A673 (cell line): ENCODE data around the gene KIAA0825. TPM values are rescaled to one million over a fixed set of nuclear protein-coding genes. Genes with fewer than 3 reads are reported as not detected.
"Not testable (repeated sequence)": the region's sequence is repeated elsewhere in the genome, so short reads cannot be mapped to it uniquely, and the experiment has no call there.

ENCODE experiments used
- BruUV-seq: library from RNA; stranded (reverse); fragments of 400-500 nt; replicated peaks from 2 replicates; lab custom pipeline; 2021; lab: Mats Ljungman, UMichigan
- CTCF ChIA-PET: fragments of 300-600 bp; sonication (Branson Sonifier 250); formaldehyde crosslinking; loops from one replicate; lab custom pipeline; 2022; ENCODE audit warnings: antibody characterized with exemption; lab: Charles Lee
- POLR2A ChIA-PET: fragments of 300-600 bp; sonication (Branson Sonifier 250); formaldehyde crosslinking; loops from one replicate; lab custom pipeline; 2022; ENCODE audit warnings: antibody characterized with exemption; ENCODE audit not compliant: low non-redundant PET; lab: Charles Lee
- DNase-seq: peaks from one replicate; pipeline ENCODE4 v3.0.0-alpha.2; 2015; ENCODE audit warnings: low spot score
- H3K27ac ChIP-seq: fragments of 200-600 bp; sonication (generic); 2 replicates; pipeline ENCODE4 v1.5.1; 2016; ENCODE audit warnings: mixed run types, low read depth, mild to moderate bottlenecking, mixed read lengths, antibody characterized with exemption, low read length; ENCODE audit not compliant: poor library complexity, severe bottlenecking
- H3K27me3 ChIP-seq: fragments of 200-600 bp; sonication (generic); replicated peaks from 2 replicates; pipeline ENCODE4 v1.6.1; 2017; ENCODE audit warnings: mixed run types, low read depth, mild to moderate bottlenecking, mixed read lengths, antibody characterized with exemption, low read length; ENCODE audit not compliant: insufficient read depth, poor library complexity
- H3K36me3 ChIP-seq: fragments of 200-600 bp; sonication (generic); 2 replicates; pipeline ENCODE4 v1.6.1; 2016; ENCODE audit warnings: mixed run types, mild to moderate bottlenecking, mixed read lengths, antibody characterized with exemption, low read length; ENCODE audit not compliant: insufficient read depth, poor library complexity, severe bottlenecking
- H3K4me1 ChIP-seq: fragments of 200-600 bp; sonication (generic); 2 replicates; pipeline ENCODE4 v1.6.1; 2017; ENCODE audit warnings: mixed run types, mild to moderate bottlenecking, mixed read lengths, antibody characterized with exemption, low read length; ENCODE audit not compliant: insufficient read depth, poor library complexity, severe bottlenecking
- H3K4me3 ChIP-seq: fragments of 200-600 bp; sonication (generic); 2 replicates; pipeline ENCODE4 v1.5.1; 2016; ENCODE audit warnings: low read depth, mixed run types, mild to moderate bottlenecking, mixed read lengths, low read length; ENCODE audit not compliant: poor library complexity, severe bottlenecking
- H3K9me3 ChIP-seq: fragments of 200-600 bp; sonication (generic); 2 replicates; pipeline ENCODE4 v1.6.1; 2016; ENCODE audit warnings: mixed run types, low read depth, mild to moderate bottlenecking, mixed read lengths, antibody characterized with exemption, low read length; ENCODE audit not compliant: poor library complexity, severe bottlenecking
- EZH2 ChIP-seq: fragments of 200-600 bp; sonication (generic); IDR thresholded peaks from 2 replicates; pipeline ENCODE4 v1.6.1; 2017; ENCODE audit warnings: borderline replicate concordance, low read depth, mild to moderate bottlenecking, mixed read lengths, antibody characterized with exemption, low read length; ENCODE audit not compliant: poor library complexity, severe bottlenecking
- intact Hi-C: fragments of 100-400 bp; cut with micrococcal nuclease; formaldehyde crosslinking; loops from one replicate; pipeline ENCODE4 v1.10.0; 2022; ENCODE audit not compliant: unreplicated experiment
- total RNA-seq: library from RNA; stranded (reverse); gene quantifications from 2 replicates; pipeline ENCODE4 v1.2.3, GENCODE V29; 2021
- TF ChIP-seq, protein P1 (sequence below): fragments of 300-800, 200-600 bp; sonication (generic); conservative IDR thresholded peaks from 2 replicates; pipeline ENCODE4 v1.5.1; 2017; ENCODE audit warnings: low read depth, mild to moderate bottlenecking, antibody characterized with exemption, low read length, moderate library complexity, mixed read lengths

Gene KIAA0825
- total RNA-seq, 1 experiment from 2014 or later: 1.2 TPM

DNA sequence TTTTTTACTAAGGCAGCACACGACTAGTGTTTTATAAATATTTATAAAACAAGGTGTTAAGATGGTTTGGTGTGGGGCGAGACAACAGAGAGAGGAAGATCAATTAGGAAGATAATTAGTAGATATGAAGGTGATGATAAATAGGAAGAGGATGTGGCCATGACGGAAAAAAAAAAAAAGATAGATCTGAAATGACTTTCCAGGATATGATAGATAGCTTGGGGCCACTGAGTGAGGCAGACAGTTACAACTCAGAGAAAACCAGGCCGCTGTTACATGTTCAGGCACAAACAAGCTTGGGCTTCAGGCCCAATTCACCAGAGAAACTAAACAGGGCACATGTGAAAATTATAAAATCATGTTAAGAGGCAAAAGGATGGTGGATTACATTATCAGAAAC is 43.2 kb downstream of the KIAA0825 start:
- Histone ChIP-seq H3K4me1 (no peaks in the 10 kb centered on the region), H3K27me3 (no peaks in the 10 kb centered on the region), H3K36me3 (no peaks in the 10 kb centered on the region), H3K4me3 (no peak overlapping the region), H3K9me3 (no peaks in the 10 kb centered on the region), H3K27ac (no peak overlapping the region)
- ChIA-PET CTCF (no interaction called here), POLR2A (interaction anchor here (0.7 kb wide), 1 partner anchor 1301 kb away, joined by 3 read pairs; no protein-coding TSS in a partner anchor)
- intact Hi-C loops: no loop called here
- no peak for DNase-seq
- TF ChIP-seq, protein P1, sequence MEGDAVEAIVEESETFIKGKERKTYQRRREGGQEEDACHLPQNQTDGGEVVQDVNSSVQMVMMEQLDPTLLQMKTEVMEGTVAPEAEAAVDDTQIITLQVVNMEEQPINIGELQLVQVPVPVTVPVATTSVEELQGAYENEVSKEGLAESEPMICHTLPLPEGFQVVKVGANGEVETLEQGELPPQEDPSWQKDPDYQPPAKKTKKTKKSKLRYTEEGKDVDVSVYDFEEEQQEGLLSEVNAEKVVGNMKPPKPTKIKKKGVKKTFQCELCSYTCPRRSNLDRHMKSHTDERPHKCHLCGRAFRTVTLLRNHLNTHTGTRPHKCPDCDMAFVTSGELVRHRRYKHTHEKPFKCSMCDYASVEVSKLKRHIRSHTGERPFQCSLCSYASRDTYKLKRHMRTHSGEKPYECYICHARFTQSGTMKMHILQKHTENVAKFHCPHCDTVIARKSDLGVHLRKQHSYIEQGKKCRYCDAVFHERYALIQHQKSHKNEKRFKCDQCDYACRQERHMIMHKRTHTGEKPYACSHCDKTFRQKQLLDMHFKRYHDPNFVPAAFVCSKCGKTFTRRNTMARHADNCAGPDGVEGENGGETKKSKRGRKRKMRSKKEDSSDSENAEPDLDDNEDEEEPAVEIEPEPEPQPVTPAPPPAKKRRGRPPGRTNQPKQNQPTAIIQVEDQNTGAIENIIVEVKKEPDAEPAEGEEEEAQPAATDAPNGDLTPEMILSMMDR: no peak
- BruUV-seq: no TSS peak

DNA sequence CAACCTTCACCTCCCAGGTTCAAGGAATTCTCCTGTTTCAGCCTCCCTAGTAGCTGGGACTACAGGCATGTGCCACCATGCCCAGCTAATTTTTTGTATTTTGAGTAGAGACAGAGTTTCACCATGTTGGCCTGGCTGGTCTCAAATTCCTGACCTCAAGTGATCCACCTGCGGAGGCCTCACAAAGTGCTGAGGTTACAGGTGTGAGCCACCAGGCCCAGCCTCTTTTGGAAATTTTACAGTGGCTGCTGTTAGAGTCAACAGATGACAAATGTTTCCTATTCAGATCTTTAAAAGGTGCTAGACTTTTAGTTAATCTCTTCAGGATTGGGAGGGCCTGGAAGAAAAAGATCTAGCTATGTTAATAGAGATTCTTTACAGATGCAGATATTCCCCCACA is 45.1 kb downstream of the KIAA0825 start:
- H3K27ac ChIP-seq, CTCF ChIA-PET, H3K36me3 ChIP-seq, H3K4me3 ChIP-seq, H3K9me3 ChIP-seq, H3K4me1 ChIP-seq, H3K27me3 ChIP-seq, DNase-seq, BruUV-seq, POLR2A ChIA-PET, intact Hi-C loops: not testable (repeated sequence)

DNA sequence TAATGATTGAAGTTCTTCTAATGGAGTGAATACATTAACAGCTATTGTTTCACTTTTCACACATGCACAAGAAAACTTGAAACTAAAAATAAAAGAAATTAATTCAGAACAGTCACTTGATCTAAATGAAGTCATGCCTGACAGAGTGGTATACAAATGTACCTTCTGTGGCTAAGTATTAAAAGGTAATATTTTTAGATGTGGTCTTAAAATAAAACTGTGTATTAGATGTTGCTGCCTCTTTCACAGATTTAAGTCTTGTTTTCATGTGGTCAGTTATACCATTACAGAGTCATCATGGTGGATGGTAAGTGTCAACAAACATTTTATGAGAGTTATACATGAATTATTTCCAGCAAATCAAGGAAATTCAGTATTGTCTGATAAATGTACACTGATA is 47.0 kb downstream of the KIAA0825 start:
- ChIA-PET CTCF (no interaction called here), POLR2A (no interaction called here)
- H3K4me1 ChIP-seq: no peaks in the 10 kb centered on the region
- DNase-seq: no peak
- H3K4me3 ChIP-seq: no peak overlapping the region
- no peaks in the 10 kb centered on the region for H3K9me3 ChIP-seq
- BruUV-seq: no TSS peak
- H3K27me3 ChIP-seq: no peaks in the 10 kb centered on the region
- H3K27ac ChIP-seq: no peak overlapping the region
- H3K36me3 ChIP-seq: no peaks in the 10 kb centered on the region
- TF ChIP-seq EZH2: no peak
- TF ChIP-seq, protein P1: no peak
- intact Hi-C loops: no loop called here

DNA sequence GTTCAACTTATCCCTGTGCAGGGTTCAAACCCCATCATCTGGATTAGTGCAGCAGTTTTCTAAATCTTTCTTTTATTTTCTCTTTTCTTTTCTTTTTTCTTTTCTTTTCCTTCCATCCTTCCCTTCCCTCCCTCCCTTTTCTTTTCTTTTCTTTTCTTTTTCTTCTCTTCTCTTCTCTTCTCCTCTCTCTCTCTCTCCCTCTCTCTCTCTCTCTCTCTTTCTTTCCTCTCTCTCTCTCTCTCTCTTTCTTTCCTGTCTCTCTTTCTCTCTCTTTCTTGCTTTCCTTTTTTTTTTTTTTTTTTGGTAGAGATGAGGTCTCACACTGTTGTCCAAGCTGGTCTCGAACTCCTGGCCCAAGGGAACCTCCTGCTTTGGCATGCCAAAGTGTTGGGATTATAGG is 53.6 kb downstream of the KIAA0825 start:
- Histone ChIP-seq H3K36me3 (no peaks in the 10 kb centered on the region), H3K27me3 (no peaks in the 10 kb centered on the region), H3K9me3 (no peaks in the 10 kb centered on the region), H3K27ac (no peak overlapping the region), H3K4me3 (no peak overlapping the region), H3K4me1 (no peaks in the 10 kb centered on the region)
- no TSS peak for BruUV-seq
- intact Hi-C loops: no loop called here
- POLR2A ChIA-PET: no interaction called here
- TF ChIP-seq EZH2: no peak
- TF ChIP-seq, protein P1: no peak
- CTCF ChIA-PET: no interaction called here
- no peak for DNase-seq
